HEK293 (cell line): Measurements from ENCODE around the gene PERCC1.

ENCODE experiments used
- CTCF ChIA-PET: fragments of 350-600 bp; formaldehyde crosslinking; extraction: SDS; loops from one replicate; lab custom pipeline; 2021; ENCODE audit warnings: antibody characterized with exemption; lab: Yijun Ruan, JAX
- POLR2A ChIA-PET: fragments of 300-600 bp; formaldehyde crosslinking; extraction: SDS; loops from one replicate; lab custom pipeline; 2020; ENCODE audit warnings: antibody characterized with exemption, inconsistent platforms; lab: Yijun Ruan, JAX
- H3K27ac ChIP-seq: fragments of 200-500 bp; sonication (Bioruptor generic); 2 replicates; pipeline ENCODE4 v1.5.1; 2014; ENCODE audit warnings: low read depth, low read length, control low read depth, inconsistent platforms; ENCODE audit errors: extremely low read depth
- H3K36me3 ChIP-seq, 2 experiments: fragments of 200-500 bp in 1 of 2; sonication (Bioruptor generic) in 1 of 2; 1 replicate in 1 of 2; 2 replicates in 1 of 2; pipeline ENCODE4 v1.5.1; 2014 to 2017; ENCODE audit warnings: inconsistent platforms in 2 of 2, low read length in 2 of 2; ENCODE audit not compliant: control insufficient read depth in 2 of 2, insufficient read depth in 1 of 2
- H3K4me1 ChIP-seq: fragments of 200-500 bp; sonication (Bioruptor generic); 2 replicates; pipeline ENCODE4 v1.5.1; 2014; ENCODE audit warnings: mild to moderate bottlenecking, low read length, inconsistent platforms; ENCODE audit not compliant: control insufficient read depth, insufficient read depth
- H3K4me3 ChIP-seq: 2 replicates; pipeline ENCODE4 v1.5.1; 2011; ENCODE audit warnings: low read depth, mild to moderate bottlenecking, control low read depth, low read length, moderate library complexity
- H3K9me3 ChIP-seq: fragments of 200-500 bp; sonication (Bioruptor generic); 2 replicates; pipeline ENCODE4 v1.5.1; 2014; ENCODE audit warnings: low read depth, low read length, inconsistent platforms; ENCODE audit not compliant: control insufficient read depth, insufficient read depth
- GLI4 ChIP-seq: fragments of 450-650 bp; formaldehyde crosslinking; IDR thresholded peaks from 2 replicates; pipeline ENCODE4 v1.5.1; 2016; ENCODE audit warnings: missing biosample characterization, missing genetic modification characterization
- TCF7L2 ChIP-seq: IDR thresholded peaks from 2 replicates; pipeline ENCODE4 v1.6.1; 2011; ENCODE audit warnings: low read depth, mild to moderate bottlenecking, inconsistent platforms, low read length, moderate library complexity, borderline replicate concordance
- YY2 ChIP-seq: fragments of 450-650 bp; formaldehyde crosslinking; IDR thresholded peaks from 2 replicates; pipeline ENCODE4 v1.5.1; 2016; ENCODE audit warnings: missing biosample characterization, missing genetic modification characterization
- ZBTB20 ChIP-seq: fragments of 450-650 bp; formaldehyde crosslinking; IDR thresholded peaks from 2 replicates; pipeline ENCODE4 v1.5.1; 2016; ENCODE audit warnings: missing biosample characterization, missing genetic modification characterization
- ZBTB21 ChIP-seq: fragments of 450-650 bp; formaldehyde crosslinking; IDR thresholded peaks from 2 replicates; pipeline ENCODE4 v1.5.1; 2017; ENCODE audit warnings: missing biosample characterization, missing genetic modification characterization
- ZBTB48 ChIP-seq: fragments of 450-650 bp; formaldehyde crosslinking; IDR thresholded peaks from 2 replicates; pipeline ENCODE4 v1.5.1; 2016; ENCODE audit warnings: missing biosample characterization, missing genetic modification characterization
- ZBTB7A ChIP-seq: fragments of 450-650 bp; formaldehyde crosslinking; IDR thresholded peaks from 2 replicates; pipeline ENCODE4 v1.5.1; 2016; ENCODE audit warnings: low read depth, missing biosample characterization, missing genetic modification characterization
- ZBTB8A ChIP-seq: fragments of 450-650 bp; formaldehyde crosslinking; IDR thresholded peaks from 2 replicates; pipeline ENCODE4 v1.5.1; 2016; ENCODE audit warnings: missing biosample characterization, missing genetic modification characterization
- ZFP41 ChIP-seq: fragments of 450-650 bp; formaldehyde crosslinking; IDR thresholded peaks from 2 replicates; pipeline ENCODE4 v1.5.1; 2016; ENCODE audit warnings: missing biosample characterization, missing genetic modification characterization, borderline replicate concordance
- ZNF221 ChIP-seq: fragments of 450-650 bp; formaldehyde crosslinking; IDR thresholded peaks from 2 replicates; pipeline ENCODE4 v1.5.1; 2017; ENCODE audit warnings: missing biosample characterization, missing genetic modification characterization, borderline replicate concordance
- ZNF366 ChIP-seq: fragments of 450-650 bp; formaldehyde crosslinking; conservative IDR thresholded peaks from 2 replicates; pipeline ENCODE4 v1.5.1; 2016; ENCODE audit warnings: missing biosample characterization, missing genetic modification characterization
- ZNF416 ChIP-seq: fragments of 450-650 bp; formaldehyde crosslinking; IDR thresholded peaks from 2 replicates; pipeline ENCODE4 v1.5.1; 2016; ENCODE audit warnings: missing biosample characterization, missing genetic modification characterization
- ZNF433 ChIP-seq: fragments of 450-650 bp; formaldehyde crosslinking; IDR thresholded peaks from 2 replicates; pipeline ENCODE4 v1.5.1; 2016; ENCODE audit warnings: missing biosample characterization, missing genetic modification characterization, low read depth
- TF ChIP-seq, protein P1 (sequence below): fragments of 450-650 bp; formaldehyde crosslinking; IDR thresholded peaks from 2 replicates; pipeline ENCODE4 v1.5.1; 2016; ENCODE audit warnings: missing biosample characterization, missing genetic modification characterization
- TF ChIP-seq, protein P2 (sequence below): fragments of 450-650 bp; formaldehyde crosslinking; IDR thresholded peaks from 2 replicates; pipeline ENCODE4 v1.5.1; 2016; ENCODE audit warnings: missing biosample characterization, missing genetic modification characterization
- TF ChIP-seq, protein P3 (sequence below): fragments of 450-650 bp; formaldehyde crosslinking; IDR thresholded peaks from 2 replicates; pipeline ENCODE4 v1.5.1; 2017; ENCODE audit warnings: missing biosample characterization, missing genetic modification characterization
- TF ChIP-seq, protein P4 (sequence below): fragments of 450-650 bp; formaldehyde crosslinking; IDR thresholded peaks from 2 replicates; pipeline ENCODE4 v1.5.1; 2016; ENCODE audit warnings: missing biosample characterization, missing genetic modification characterization
- TF ChIP-seq, protein P5 (sequence below): fragments of 450-650 bp; formaldehyde crosslinking; IDR thresholded peaks from 2 replicates; pipeline ENCODE4 v1.5.1; 2016; ENCODE audit warnings: missing biosample characterization, missing genetic modification characterization

Gene PERCC1

DNA sequence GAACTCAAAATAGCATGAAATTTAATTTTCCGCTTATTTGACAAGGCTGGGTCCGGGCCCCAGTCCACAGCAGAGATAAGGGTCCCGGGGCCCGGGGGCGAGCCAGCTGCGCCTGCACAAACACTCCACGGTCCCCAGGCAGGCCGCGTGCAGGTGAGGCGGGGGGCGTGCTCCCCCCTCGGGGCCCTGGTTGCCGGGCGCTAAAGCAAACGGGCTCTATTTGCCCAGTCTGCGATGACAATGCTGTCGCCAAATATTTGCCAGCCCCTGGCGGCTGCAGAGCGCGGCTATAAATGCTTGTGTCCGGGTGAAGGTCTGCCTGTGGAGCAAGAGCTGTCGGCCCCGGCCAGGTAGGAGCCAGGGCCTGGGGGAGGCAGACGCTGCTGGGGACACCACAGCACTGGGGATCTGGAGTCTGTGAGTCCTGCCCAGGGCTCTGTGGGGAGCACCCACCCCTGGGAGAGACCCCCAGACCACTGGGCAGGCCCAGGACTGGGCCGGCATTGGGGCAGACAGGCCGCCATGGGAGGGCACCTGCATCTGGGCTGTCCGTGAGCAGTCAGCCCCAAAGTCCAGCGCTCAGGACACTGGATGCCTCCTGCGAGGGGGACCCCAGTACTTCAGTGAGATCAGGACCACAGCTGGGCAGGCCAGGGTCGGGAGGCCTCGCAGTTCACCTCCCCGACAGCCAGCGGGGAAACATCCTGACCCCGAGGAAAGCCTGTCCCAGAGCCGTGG is at the start of gene PERCC1:
TSS of gene PERCC1 (plus strand) at position 320 of the 738 bp plus-strand sequence. CDS start 1,516 bp downstream, outside the sequence.
- no peaks in the 10 kb centered on the region; the same call in 1 of the 2 replicates for H3K4me1 ChIP-seq
- ChIA-PET CTCF (interaction anchor here (0.7 kb wide), 1 partner anchor 157 kb away, joined by 3 read pairs; no protein-coding TSS in a partner anchor), POLR2A (interaction anchor here (1.4 kb wide), 1 partner anchor 10 kb away, joined by 4 read pairs; the partner anchor contains the start of gene UQCC4)
- H3K4me3 ChIP-seq, result no peak within 1 kb of the TSS
- no peaks in the 10 kb centered on the region for H3K9me3 ChIP-seq
- no peak within 1 kb of the TSS for H3K27ac ChIP-seq
- TF ChIP-seq, protein P1, sequence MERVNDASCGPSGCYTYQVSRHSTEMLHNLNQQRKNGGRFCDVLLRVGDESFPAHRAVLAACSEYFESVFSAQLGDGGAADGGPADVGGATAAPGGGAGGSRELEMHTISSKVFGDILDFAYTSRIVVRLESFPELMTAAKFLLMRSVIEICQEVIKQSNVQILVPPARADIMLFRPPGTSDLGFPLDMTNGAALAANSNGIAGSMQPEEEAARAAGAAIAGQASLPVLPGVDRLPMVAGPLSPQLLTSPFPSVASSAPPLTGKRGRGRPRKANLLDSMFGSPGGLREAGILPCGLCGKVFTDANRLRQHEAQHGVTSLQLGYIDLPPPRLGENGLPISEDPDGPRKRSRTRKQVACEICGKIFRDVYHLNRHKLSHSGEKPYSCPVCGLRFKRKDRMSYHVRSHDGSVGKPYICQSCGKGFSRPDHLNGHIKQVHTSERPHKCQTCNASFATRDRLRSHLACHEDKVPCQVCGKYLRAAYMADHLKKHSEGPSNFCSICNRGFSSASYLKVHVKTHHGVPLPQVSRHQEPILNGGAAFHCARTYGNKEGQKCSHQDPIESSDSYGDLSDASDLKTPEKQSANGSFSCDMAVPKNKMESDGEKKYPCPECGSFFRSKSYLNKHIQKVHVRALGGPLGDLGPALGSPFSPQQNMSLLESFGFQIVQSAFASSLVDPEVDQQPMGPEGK (tag by site-specific recombination), result peak; percentile 39; the same call in 1 of the 2 replicates
- TF ChIP-seq TCF7L2 (no peak), ZBTB20 (tag by site-specific recombination) (peak; percentile 98), ZFP41 (tag by site-specific recombination) (no peak), ZNF433 (tag by site-specific recombination) (no peak), ZNF416 (tag by site-specific recombination) (no peak), ZBTB8A (tag by site-specific recombination) (peak; percentile 67)
- TF ChIP-seq, protein P2, sequence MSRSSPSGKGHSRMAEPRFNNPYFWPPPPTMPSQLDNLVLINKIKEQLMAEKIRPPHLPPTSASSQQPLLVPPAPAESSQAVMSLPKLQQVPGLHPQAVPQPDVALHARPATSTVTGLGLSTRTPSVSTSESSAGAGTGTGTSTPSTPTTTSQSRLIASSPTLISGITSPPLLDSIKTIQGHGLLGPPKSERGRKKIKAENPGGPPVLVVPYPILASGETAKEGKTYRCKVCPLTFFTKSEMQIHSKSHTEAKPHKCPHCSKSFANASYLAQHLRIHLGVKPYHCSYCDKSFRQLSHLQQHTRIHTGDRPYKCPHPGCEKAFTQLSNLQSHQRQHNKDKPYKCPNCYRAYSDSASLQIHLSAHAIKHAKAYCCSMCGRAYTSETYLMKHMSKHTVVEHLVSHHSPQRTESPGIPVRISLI (tag by site-specific recombination), result no peak
- H3K36me3 ChIP-seq, result no peaks in the 10 kb centered on the region

DNA sequence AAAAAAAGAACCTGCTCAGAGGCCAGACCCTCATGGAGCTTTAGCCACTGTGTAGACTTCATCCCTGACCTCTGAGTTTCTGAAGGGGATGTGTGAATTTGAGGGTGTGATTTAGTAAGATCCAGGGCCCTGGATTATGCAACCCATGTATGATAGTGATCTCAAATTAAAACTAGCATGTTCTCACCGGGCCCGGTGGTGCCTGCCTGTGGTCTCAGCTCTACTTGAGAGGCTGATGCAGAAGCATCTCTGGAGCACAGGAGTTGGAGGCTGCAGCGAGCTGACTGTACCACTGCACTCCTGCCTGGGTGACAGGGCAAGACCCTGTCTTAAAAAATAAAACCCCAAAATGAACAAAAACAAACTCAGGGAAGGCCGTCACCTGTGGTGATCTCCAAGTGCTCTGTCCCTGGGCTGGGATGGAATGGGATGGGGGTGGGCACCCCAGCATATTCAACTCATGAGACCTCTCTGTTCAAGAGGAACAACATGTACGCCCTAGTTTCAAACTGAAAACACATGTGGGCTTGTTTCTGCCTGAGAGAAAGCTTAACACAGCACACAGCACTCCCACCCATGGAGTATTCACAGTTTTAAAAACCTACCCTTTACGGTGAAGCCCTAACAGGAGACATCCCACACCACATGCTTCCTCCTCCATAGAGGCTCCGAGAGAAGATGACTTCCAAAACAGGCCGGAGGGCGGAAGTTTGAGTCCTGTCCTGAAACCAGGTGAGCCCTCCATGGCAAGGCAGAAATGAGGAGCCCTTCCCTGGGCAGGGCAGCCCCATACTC is 49.1 kb upstream of the PERCC1 start:
- H3K36me3 ChIP-seq, result peaks cover 0 to 11% of the 10 kb centered on the region in 2 experiments; a peak in 1 of 3 replicates
- H3K27ac ChIP-seq, result no peak overlapping the region
- CTCF ChIA-PET, result interaction anchor here (2.3 kb wide), 1 partner anchor 18 kb away, joined by 7 read pairs; no protein-coding TSS in a partner anchor

More for the DNA sequence above, 49.1 kb upstream of the PERCC1 start:
- no peak for TF ChIP-seq GLI4 (tag by site-specific recombination)
- TF ChIP-seq, protein P3, sequence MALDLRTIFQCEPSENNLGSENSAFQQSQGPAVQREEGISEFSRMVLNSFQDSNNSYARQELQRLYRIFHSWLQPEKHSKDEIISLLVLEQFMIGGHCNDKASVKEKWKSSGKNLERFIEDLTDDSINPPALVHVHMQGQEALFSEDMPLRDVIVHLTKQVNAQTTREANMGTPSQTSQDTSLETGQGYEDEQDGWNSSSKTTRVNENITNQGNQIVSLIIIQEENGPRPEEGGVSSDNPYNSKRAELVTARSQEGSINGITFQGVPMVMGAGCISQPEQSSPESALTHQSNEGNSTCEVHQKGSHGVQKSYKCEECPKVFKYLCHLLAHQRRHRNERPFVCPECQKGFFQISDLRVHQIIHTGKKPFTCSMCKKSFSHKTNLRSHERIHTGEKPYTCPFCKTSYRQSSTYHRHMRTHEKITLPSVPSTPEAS (tag by site-specific recombination), result no peak
- no peak for TF ChIP-seq ZBTB21 (tag by site-specific recombination)
- no peak for TF ChIP-seq YY2 (tag by site-specific recombination)
- no peak for TF ChIP-seq ZBTB48 (tag by site-specific recombination)
- TF ChIP-seq, protein P4, sequence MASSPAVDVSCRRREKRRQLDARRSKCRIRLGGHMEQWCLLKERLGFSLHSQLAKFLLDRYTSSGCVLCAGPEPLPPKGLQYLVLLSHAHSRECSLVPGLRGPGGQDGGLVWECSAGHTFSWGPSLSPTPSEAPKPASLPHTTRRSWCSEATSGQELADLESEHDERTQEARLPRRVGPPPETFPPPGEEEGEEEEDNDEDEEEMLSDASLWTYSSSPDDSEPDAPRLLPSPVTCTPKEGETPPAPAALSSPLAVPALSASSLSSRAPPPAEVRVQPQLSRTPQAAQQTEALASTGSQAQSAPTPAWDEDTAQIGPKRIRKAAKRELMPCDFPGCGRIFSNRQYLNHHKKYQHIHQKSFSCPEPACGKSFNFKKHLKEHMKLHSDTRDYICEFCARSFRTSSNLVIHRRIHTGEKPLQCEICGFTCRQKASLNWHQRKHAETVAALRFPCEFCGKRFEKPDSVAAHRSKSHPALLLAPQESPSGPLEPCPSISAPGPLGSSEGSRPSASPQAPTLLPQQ, result no peak
- TF ChIP-seq ZNF366 (tag by site-specific recombination), result no peak
- TF ChIP-seq, protein P5, sequence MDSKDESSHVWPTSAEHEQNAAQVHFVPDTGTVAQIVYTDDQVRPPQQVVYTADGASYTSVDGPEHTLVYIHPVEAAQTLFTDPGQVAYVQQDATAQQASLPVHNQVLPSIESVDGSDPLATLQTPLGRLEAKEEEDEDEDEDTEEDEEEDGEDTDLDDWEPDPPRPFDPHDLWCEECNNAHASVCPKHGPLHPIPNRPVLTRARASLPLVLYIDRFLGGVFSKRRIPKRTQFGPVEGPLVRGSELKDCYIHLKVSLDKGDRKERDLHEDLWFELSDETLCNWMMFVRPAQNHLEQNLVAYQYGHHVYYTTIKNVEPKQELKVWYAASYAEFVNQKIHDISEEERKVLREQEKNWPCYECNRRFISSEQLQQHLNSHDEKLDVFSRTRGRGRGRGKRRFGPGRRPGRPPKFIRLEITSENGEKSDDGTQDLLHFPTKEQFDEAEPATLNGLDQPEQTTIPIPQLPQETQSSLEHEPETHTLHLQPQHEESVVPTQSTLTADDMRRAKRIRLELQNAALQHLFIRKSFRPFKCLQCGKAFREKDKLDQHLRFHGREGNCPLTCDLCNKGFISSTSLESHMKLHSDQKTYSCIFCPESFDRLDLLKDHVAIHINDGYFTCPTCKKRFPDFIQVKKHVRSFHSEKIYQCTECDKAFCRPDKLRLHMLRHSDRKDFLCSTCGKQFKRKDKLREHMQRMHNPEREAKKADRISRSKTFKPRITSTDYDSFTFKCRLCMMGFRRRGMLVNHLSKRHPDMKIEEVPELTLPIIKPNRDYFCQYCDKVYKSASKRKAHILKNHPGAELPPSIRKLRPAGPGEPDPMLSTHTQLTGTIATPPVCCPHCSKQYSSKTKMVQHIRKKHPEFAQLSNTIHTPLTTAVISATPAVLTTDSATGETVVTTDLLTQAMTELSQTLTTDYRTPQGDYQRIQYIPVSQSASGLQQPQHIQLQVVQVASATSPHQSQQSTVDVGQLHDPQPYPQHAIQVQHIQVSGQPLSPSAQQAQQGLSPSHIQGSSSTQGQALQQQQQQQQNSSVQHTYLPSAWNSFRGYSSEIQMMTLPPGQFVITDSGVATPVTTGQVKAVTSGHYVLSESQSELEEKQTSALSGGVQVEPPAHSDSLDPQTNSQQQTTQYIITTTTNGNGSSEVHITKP (tag by site-specific recombination), result no peak
- TF ChIP-seq ZNF221 (tag by site-specific recombination), result no peak
- no peak for TF ChIP-seq ZBTB7A
- H3K9me3 ChIP-seq, result no peaks in the 10 kb centered on the region
- POLR2A ChIA-PET, result no interaction called here
- no peak overlapping the region for H3K4me3 ChIP-seq
- 0 out of 2 replicates have a peak, but pooled peaks cover 3% of the 10 kb centered on the region for H3K4me1 ChIP-seq
